ENCODE results near the gene TOB1.

DNA sequence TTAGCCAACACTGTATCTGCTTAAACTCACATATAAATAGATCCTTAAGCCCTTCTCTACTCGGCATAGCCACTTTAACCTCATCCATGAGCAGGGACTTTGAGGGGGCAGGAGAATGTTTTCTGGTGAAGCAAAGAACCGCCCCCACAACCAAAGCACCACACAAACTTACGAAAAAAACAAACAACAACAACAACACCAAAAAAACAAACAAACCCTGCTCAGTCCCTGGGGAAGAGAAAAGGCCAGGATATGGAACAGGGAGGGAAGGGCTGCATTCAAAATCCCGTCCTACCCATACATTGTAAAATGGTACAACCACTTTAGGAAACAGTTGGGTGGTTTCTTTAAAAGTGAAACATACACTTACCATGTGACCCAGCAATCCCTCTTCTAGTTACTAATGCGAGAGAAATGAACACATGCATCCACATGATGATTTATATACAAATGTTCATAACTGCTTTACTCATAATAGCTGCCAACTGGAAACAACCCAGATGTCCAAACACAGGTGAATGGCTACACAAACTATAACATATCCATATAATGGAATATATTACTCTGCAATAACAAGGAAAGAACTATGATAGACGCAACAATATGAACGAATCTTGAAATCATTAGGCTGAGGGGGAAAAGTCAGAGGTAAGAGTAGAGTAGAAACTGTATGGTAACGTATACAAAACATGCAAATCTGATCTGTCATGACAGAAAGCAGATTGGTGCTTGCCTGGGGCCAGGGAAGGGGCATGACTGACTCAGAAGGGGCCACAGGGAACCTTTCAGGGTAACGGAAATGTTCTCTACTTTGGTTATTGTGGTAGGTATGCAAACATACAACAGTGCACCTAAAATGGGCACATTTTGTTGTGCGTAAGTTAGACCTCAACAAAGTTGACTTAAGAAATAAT lies 37.7 kb upstream of the TOB1 start:
- no peak for TF ChIP-seq CTCF (IDR thresholded peaks at IDR 0.05)
- TF ChIP-seq POLR2A (IDR thresholded peaks at IDR 0.05) = no peak
